HG02571 (cell line): Measurements from ENCODE around the gene RABGEF1.
"Not testable (repeated sequence)": the region's sequence is repeated elsewhere in the genome, so short reads cannot be mapped to it uniquely, and the experiment has no call there.

Experiments
- ATAC-seq: cut with Tn5 transposase; IDR thresholded peaks from one replicate; pipeline ENCODE4 v1.9.1; 2021; ENCODE audit warnings: mild to moderate bottlenecking, moderate library complexity; ENCODE audit not compliant: unreplicated experiment

Gene RABGEF1

GRCh38 chr7:66740302-66740979 lies at the start of gene RABGEF1:
RABGEF1 (plus strand) TSS chr7:66740733; CDS start chr7:66771900, 31,167 bp downstream.
- ATAC-seq, result peak; percentile 80

DNA sequence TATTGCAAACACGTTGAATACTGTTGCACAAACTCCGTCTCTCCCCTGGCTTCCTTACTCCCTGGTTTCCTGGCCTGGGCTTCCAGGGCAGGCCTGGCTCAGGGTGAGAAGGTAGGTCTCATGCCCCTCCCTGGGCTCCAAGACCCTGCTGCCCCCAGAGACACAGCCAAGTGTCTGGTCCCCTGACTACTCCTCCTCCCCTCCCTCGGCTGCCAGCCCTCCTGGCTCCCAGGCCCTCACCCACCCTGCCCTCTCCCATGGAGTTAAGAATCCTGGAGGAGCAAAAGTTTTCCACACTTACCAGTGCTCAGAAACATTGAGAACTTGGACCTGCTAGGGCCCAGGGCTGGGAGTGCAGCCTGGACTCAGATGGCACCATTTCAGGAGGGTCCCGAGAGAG lies 47.2 kb upstream of the RABGEF1 start:
- no peak for ATAC-seq

DNA sequence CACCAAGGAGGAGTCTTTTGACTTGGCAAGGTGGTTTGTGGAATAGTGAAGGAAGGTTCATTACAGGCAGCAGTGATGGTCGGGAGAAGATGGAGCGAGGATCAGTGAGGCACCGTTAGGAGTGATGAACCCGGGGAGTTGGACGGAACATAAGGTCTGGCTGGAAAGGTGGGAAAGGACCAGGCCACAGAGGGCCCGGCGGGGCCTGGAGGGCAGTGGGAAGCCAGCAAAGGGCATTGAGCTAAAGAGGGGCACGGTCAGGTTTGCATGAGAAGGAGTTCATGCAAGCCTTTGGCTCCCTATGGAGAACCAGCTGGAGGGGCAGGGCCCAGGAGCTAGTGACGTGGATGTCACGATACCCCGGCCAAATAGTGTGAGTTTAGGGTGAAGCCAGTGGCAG lies 46.2 kb upstream of the RABGEF1 start:
- no peak for ATAC-seq

- not testable (repeated sequence) for ATAC-seq
These were observed 45.1 kb upstream of the RABGEF1 start for GRCh38 chr7:66695417-66695816.

GRCh38 chr7:66696134-66696533 lies 44.4 kb upstream of the RABGEF1 start:
- ATAC-seq, result not testable (repeated sequence)

DNA sequence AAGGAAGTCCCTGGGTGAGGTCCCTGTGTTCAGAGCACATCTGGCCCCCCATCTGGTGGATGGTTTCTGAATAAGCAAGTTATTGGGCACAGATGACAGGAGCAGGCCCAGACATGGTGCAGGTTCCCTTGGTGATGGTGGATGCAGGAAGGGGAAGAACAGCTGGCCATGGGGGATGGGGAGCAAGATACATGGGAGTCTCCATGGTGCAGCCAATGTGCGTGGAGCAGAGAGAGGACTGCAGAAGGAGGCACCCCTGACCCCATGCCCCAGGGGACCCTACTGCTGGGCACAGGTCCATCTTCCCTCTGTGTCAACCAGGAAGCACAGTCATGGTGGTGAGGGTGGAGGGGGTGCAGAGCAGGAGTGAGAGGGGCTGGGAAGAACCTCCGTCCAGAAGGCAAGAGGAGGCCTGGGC lies 43.8 kb upstream of the RABGEF1 start:
- ATAC-seq, result no peak

DNA sequence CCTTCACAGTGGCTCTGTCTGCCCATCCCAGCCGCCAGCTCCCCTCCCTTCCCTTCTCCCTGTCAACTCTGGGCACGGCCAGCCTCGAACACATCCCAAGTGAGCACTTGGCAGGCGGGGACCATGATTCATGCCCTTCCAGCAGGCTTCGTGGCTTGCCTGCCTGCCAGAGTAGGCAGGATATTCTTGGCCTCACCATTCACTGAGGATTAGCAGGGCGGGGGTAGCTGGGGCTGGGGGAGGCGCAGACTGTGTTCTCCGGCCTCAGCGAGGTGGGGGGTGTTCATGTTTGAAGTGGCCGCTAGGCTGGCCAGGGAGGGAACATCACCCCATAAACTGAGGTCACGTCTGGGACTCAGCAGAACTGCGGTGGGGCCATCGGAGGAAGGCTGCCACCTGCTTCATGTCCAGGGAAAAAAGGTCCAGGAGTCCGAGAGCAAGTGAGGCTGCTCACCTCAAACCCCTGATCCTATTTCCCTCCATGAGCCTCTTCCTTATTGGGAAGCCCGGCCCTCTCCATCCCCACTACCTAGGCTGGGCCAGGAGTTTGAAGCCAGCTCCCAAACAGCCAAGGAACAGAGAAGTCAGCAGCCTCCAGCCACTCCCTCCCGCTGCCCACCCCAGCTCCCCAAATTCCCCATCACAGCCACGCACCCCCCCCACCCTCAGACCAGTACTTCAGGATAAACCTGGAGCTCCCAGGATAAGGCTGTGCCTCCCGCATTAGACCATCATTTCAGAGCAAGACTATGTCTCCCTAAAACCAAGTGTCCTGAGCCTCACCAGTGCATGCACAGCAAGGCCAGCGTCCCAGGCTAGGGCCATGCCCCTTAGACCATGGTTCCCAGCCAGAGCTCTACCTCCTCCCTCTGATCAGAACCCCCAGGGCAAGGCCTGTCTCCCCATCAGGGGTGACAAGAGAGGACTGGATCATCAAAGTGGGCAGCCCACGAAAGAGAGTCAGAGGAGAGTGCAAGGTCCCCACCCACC lies 42.8 kb upstream of the RABGEF1 start:
- ATAC-seq, result no peak

DNA sequence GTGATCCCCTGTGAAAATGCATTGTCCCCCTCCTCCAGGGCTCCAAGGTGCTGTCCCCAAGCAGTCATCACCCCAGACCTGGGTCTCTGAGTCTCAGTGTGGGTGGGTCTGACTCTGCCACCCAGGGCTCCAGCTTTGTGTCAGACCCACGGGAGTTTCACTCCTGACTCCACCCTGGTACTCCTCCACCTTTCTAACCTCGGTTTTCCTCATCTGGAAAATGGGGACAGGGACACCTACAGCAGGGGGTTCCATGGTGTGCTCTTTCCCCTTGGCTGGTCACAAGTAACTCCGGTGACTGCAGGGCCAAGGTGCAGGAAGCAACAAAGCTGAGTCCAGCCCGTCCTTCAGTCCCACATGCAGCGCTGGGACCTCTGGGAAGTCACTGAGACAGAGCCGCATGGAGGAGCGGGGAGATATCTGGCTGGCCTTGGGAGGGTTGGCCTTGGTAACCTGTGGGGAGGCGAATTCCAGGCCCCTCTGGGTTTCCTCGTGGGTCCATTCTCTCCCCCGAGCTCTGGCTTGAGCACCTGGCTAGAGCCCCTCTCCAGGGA lies 41.8 kb upstream of the RABGEF1 start:
- ATAC-seq, result no peak

GRCh38 chr7:66699998-66700397 lies 40.5 kb upstream of the RABGEF1 start:
- no peak for ATAC-seq

- no peak for ATAC-seq
These were observed 39.9 kb upstream of the RABGEF1 start for GRCh38 chr7:66700633-66701131.

GRCh38 chr7:66707825-66708224 lies 32.7 kb upstream of the RABGEF1 start:
- no peak for ATAC-seq

GRCh38 chr7:66710752-66711151 lies 29.8 kb upstream of the RABGEF1 start:
- not testable (repeated sequence) for ATAC-seq

GRCh38 chr7:66713687-66714086 lies 26.8 kb upstream of the RABGEF1 start:
- ATAC-seq, result no peak

DNA sequence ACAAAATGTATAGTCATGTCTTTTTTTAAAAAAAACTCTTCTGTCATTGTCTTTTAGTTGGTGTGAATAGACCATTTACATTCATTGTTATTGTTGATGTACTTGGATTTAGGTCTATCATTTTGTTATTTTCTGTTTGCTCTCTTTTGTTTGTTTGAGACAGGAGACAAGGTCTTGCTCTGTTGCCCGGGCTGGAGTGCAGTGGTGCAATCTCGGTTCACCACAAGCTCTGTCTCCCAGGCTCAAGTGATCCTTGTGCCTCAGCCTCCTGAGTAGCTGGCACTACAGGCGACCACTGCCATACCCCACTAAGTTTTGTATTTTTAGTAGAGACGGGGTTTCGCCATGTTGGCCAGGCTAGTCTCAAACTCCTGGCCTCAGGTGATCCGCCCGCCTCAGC lies 23.9 kb upstream of the RABGEF1 start:
- not testable (repeated sequence) for ATAC-seq

GRCh38 chr7:66720561-66720960 lies 20.0 kb upstream of the RABGEF1 start:
- no peak for ATAC-seq

- no peak for ATAC-seq
These were observed 14.7 kb upstream of the RABGEF1 start for GRCh38 chr7:66725843-66726242.

GRCh38 chr7:66727058-66727457 lies 13.5 kb upstream of the RABGEF1 start:
- ATAC-seq, result no peak

DNA sequence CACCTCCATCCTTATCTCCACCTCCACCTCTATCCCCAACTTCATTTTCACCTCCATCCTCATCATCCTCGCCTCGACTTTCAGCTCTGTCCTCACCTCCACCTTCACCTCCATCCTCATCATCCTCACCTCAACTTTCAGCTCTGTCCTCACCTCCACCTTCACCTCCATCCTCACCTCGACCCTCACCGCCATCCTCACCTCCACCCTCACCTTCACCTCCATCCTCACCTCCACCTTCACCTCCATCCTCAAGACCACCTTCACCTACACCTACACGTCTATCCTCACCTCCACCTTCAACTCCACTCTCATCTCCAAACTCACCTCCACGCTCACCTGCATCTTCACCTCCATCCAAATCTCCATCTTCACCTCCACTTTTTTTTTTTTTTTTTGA lies 12.0 kb upstream of the RABGEF1 start:
- ATAC-seq, result no peak

DNA sequence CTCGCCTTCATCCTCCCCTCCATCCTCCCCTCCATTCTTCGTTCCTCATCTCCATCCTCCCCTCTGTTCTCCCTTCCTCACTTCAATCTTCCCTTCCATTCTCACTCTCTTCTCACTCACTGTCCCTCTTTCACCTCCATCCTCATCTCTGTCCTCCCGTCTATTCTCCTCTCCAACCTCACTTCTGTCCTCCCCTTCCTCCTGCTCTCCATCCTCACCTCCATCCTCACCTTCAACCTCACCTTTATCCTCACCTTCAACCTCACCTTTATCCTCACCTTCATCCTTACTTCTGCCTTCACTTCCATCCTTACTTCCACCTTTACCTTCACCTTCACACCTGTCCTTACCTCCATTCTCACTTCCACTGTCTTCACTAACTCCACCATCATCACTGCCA lies 11.3 kb upstream of the RABGEF1 start:
- no peak for ATAC-seq

GRCh38 chr7:66731986-66732385 lies 8.5 kb upstream of the RABGEF1 start:
- ATAC-seq, result no peak

DNA sequence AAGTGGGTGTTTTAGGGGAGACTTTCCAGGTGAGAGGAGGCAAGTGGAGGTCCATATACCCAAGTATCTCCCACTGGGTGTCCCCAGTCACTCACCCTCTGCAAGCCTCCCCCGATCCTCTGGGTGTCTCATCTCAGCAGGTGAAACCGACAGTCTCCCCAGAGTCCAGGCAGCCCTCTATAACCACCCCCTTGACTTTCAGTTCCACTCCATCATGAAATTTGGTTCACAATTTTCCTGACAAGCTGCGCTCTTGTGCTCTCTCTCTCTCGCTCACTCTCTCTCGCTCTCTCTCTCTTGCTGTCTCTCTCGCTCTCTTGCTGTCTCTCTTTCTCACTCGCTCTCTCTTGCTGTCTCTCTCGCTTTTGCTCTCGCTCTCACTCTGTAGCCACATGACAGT lies 8.1 kb upstream of the RABGEF1 start:
- ATAC-seq, result no peak
